Endodermal cell (in vitro differentiated cells): ENCODE data around the gene MDH2. TPM values are rescaled to one million over a fixed set of nuclear protein-coding genes. Genes with fewer than 3 reads are reported as not detected.

ENCODE experiments used
- DNase-seq: peaks from one replicate; pipeline ENCODE4 v3.0.0-alpha.2; 2017
- H3K27ac ChIP-seq: 2 replicates; pipeline ENCODE4 v1.5.1; 2013; ENCODE audit warnings: mild to moderate bottlenecking, low read depth, low read length, moderate library complexity
- H3K27me3 ChIP-seq: 2 replicates; pipeline ENCODE4 v1.6.1; 2013; ENCODE audit warnings: mild to moderate bottlenecking, low read length, moderate library complexity; ENCODE audit not compliant: insufficient read depth, control insufficient read depth, poor library complexity, severe bottlenecking
- H3K36me3 ChIP-seq: 2 replicates; pipeline ENCODE4 v1.7.0; 2013; ENCODE audit warnings: mild to moderate bottlenecking, low read length, moderate library complexity; ENCODE audit not compliant: control insufficient read depth, insufficient read depth
- H3K4me1 ChIP-seq: one replicate; pipeline ENCODE4 v1.7.0; 2013; ENCODE audit warnings: low read length; ENCODE audit not compliant: control insufficient read depth, insufficient read depth
- H3K4me3 ChIP-seq: 2 replicates; pipeline ENCODE4 v1.5.1; 2013; ENCODE audit warnings: mild to moderate bottlenecking, low read length, moderate library complexity
- H3K9ac ChIP-seq: 2 replicates; pipeline ENCODE4 v1.6.1; 2013; ENCODE audit warnings: mild to moderate bottlenecking, low read length, moderate library complexity; ENCODE audit not compliant: poor library complexity, severe bottlenecking; ENCODE audit errors: extremely low read depth
- H3K9me3 ChIP-seq: 2 replicates; pipeline ENCODE4 v1.6.1; 2013; ENCODE audit warnings: mild to moderate bottlenecking, low read length, moderate library complexity; ENCODE audit not compliant: control insufficient read depth
- H3K27ac Mint-ChIP-seq: 2 replicates; pipeline ENCODE4 v1.8.0; 2020; ENCODE audit warnings: mixed read lengths
- H3K27me3 Mint-ChIP-seq: 2 replicates; pipeline ENCODE4 v1.8.0; 2021; ENCODE audit warnings: mild to moderate bottlenecking, mixed read lengths; ENCODE audit not compliant: insufficient read depth
- H3K36me3 Mint-ChIP-seq: 2 replicates; pipeline ENCODE4 v1.8.0; 2020; ENCODE audit warnings: low read depth, mixed read lengths
- H3K4me1 Mint-ChIP-seq: 2 replicates; pipeline ENCODE4 v1.8.0; 2020; ENCODE audit warnings: mixed read lengths
- H3K4me3 Mint-ChIP-seq: 2 replicates; pipeline ENCODE4 v1.8.0; 2020; ENCODE audit warnings: mild to moderate bottlenecking, moderate library complexity, mixed read lengths
- H3K9me3 Mint-ChIP-seq: 2 replicates; pipeline ENCODE4 v1.8.0; 2020; ENCODE audit warnings: mild to moderate bottlenecking, mixed read lengths
- CTCF ChIP-seq: fragments of 200-600 bp; sonication (generic); conservative IDR thresholded peaks from 2 replicates; pipeline ENCODE4 v1.5.0; 2021; ENCODE audit warnings: antibody characterized with exemption, mild to moderate bottlenecking
- WGBS, 2 experiments: methylation state at CpG; one replicate each; pipeline versions ENCODE4 v1.1.5 to v1.1.7; 2013; ENCODE audit warnings: missing lambda C conversion rate in 2 of 2, mixed read lengths in 1 of 2; ENCODE audit not compliant: insufficient coverage in 1 of 2, insufficient read length in 1 of 2; 5-methylcytosine and 5-hydroxymethylcytosine counted together
- total RNA-seq, 2 donors: library from RNA; stranded (reverse); fragmentation: NEBNext Ultra II Directional in 1 of 2; extraction: Animal tissue kit (Norgen Biotek cat#: 25700) in 1 of 2; gene quantifications; 2 replicates in 1 of 2; 3 replicates in 1 of 2; pipeline ENCODE4 v1.2.1, GENCODE V29; 2021

MDH2 gene
- total RNA-seq, 2 donors from 2014 or later: 211 to 253 TPM

GRCh38 chr7:76062254-76062653, 14.3 kb downstream of the MDH2 start:
- no peak overlapping the region for H3K27ac ChIP-seq
- Mint-ChIP-seq H3K27me3 (no peaks in the 10 kb centered on the region), H3K36me3 (peaks cover 87% of the 10 kb centered on the region), H3K4me1 (no peaks in the 10 kb centered on the region), H3K4me3 (no peak overlapping the region), H3K9me3 (no peaks in the 10 kb centered on the region), H3K27ac (no peak overlapping the region)
- H3K27me3 ChIP-seq: no peaks in the 10 kb centered on the region
- H3K4me3 ChIP-seq: no peak overlapping the region
- TF ChIP-seq CTCF: no peak
- no peak overlapping the region for H3K9ac ChIP-seq
- H3K36me3 ChIP-seq: peaks cover 83% of the 10 kb centered on the region
- H3K4me1 ChIP-seq: no peaks in the 10 kb centered on the region
- H3K9me3 ChIP-seq: no peaks in the 10 kb centered on the region
- WGBS, 2 experiments: 95 to 99% methylated on average over 14 to 15 of the region's 15 CpGs
- DNase-seq: no peak

DNA sequence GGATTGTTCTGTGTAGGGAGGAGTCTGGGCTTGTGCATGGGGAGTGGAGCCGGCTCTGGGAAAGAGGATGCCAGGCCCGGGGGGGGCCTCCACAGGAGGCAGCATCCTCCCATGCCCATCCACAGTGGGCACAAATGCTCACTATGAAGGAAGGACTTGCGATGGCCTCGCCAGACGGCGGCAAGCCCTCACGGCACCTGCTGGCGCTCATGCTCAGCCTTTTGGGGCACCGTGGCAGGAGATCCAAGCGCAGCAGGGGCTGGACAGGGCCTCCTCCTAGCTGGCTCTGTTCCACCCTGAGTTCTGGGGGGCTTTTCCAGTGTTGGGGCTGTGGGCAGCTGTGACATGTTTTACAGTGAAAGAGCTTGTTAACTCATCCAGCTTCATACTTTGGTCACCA, 15.2 kb downstream of the MDH2 start:
- peaks cover 75% of the 10 kb centered on the region for H3K36me3 ChIP-seq
- TF ChIP-seq CTCF: no peak
- no peak for DNase-seq
- no peak overlapping the region for H3K4me3 ChIP-seq
- no peaks in the 10 kb centered on the region for H3K27me3 ChIP-seq
- H3K4me1 Mint-ChIP-seq: no peaks in the 10 kb centered on the region
- H3K27me3 Mint-ChIP-seq: no peaks in the 10 kb centered on the region
- H3K36me3 Mint-ChIP-seq: peaks cover 84% of the 10 kb centered on the region
- H3K27ac Mint-ChIP-seq: no peak overlapping the region
- H3K9me3 ChIP-seq: no peaks in the 10 kb centered on the region
- whole genome bisulfite sequencing, 2 experiments: 90 to 99% methylated on average over 10 of the region's 10 CpGs
- H3K9me3 Mint-ChIP-seq: no peaks in the 10 kb centered on the region
- no peak overlapping the region for H3K9ac ChIP-seq
- H3K4me1 ChIP-seq: no peaks in the 10 kb centered on the region
- H3K27ac ChIP-seq: no peak overlapping the region
- H3K4me3 Mint-ChIP-seq: no peak overlapping the region

- H3K9me3 Mint-ChIP-seq: no peaks in the 10 kb centered on the region
- no peak overlapping the region for H3K4me3 Mint-ChIP-seq
- H3K27ac ChIP-seq: no peak overlapping the region
- H3K9me3 ChIP-seq: no peaks in the 10 kb centered on the region
- H3K9ac ChIP-seq: no peak overlapping the region
- H3K36me3 Mint-ChIP-seq: peaks cover 81% of the 10 kb centered on the region
- no peak overlapping the region for H3K27ac Mint-ChIP-seq
- no peaks in the 10 kb centered on the region for H3K4me1 Mint-ChIP-seq
- H3K36me3 ChIP-seq: peaks cover 70% of the 10 kb centered on the region
- no peaks in the 10 kb centered on the region for H3K4me1 ChIP-seq
- no peak overlapping the region for H3K4me3 ChIP-seq
- H3K27me3 ChIP-seq: no peaks in the 10 kb centered on the region
- no peak for DNase-seq
- H3K27me3 Mint-ChIP-seq: no peaks in the 10 kb centered on the region
- no peak for TF ChIP-seq CTCF
- WGBS, 2 experiments: 95 to 96% methylated on average over 12 to 14 of the region's 14 CpGs
Measured at GRCh38 chr7:76063525-76063924, 15.6 kb downstream of the MDH2 start.
